B cell (primary cell): ENCODE data around the gene SRGAP1. TPM values are rescaled to one million over a fixed set of nuclear protein-coding genes. Genes with fewer than 3 reads are reported as not detected.

Experiments
- ATAC-seq: fragments of 200-7000 bp; cut with Tn5 transposase; one replicate; pipeline ENCODE4 v1.10.0; 2021; ENCODE audit warnings: low read depth, mild to moderate bottlenecking, moderate number of reproducible peaks, moderate library complexity
- CTCF ChIA-PET: fragments of 350-600 bp; sonication (Branson Sonifier 250); formaldehyde crosslinking; loops from one replicate; lab custom pipeline; 2021; ENCODE audit warnings: antibody characterized with exemption, inconsistent platforms; lab: Charles Lee
- POLR2A ChIA-PET: fragments of 350-600 bp; sonication (Branson Sonifier 250); formaldehyde crosslinking; loops from one replicate; lab custom pipeline; 2021; ENCODE audit warnings: antibody characterized with exemption; lab: Charles Lee
- DNase-seq: peaks from one replicate; pipeline ENCODE4 v3.0.0; 2013
- H2AFZ ChIP-seq: 2 replicates; pipeline ENCODE4 v1.6.1; 2012; ENCODE audit warnings: mild to moderate bottlenecking, low read depth, low read length; ENCODE audit not compliant: insufficient read depth, poor library complexity, severe bottlenecking
- H3K27ac ChIP-seq, 2 donors: 1 replicate in 1 of 2; 2 replicates in 1 of 2; pipeline ENCODE4 v1.5.1; 2012 to 2013; ENCODE audit warnings: low read length in 2 of 2, mild to moderate bottlenecking in 2 of 2, moderate library complexity in 1 of 2
- H3K27me3 ChIP-seq, 4 experiments: fragments of 200-600 bp in 1 of 4; sonication (generic) in 1 of 4; replicated peaks in 1 of 4; 1 replicate in 2 of 4; 2 replicates in 2 of 4; pipeline versions ENCODE4 v1.6.1 to v1.7.0; 2013 to 2016; ENCODE audit warnings: low read length in 3 of 4, mild to moderate bottlenecking in 2 of 4, mixed read lengths in 1 of 4, moderate library complexity in 1 of 4; ENCODE audit not compliant: insufficient read depth in 4 of 4, control insufficient read depth in 3 of 4; ENCODE audit errors: control extremely low read depth in 1 of 4
- H3K36me3 ChIP-seq, 2 experiments: replicated peaks in 1 of 2; 1 replicate in 1 of 2; 2 replicates in 1 of 2; pipeline versions ENCODE4 v1.6.1 to v1.7.1; 2013; ENCODE audit warnings: low read length in 1 of 2; ENCODE audit not compliant: insufficient read depth in 2 of 2, control insufficient read depth in 1 of 2; ENCODE audit errors: control extremely low read depth in 1 of 2, extremely low read depth in 1 of 2
- H3K4me1 ChIP-seq, 2 donors: fragments of 200-600 bp in 1 of 2; sonication (generic) in 1 of 2; 1 replicate in 1 of 2; 2 replicates in 1 of 2; pipeline versions ENCODE4 v1.5.1 to v1.6.1; 2013 to 2017; ENCODE audit warnings: low read length in 2 of 2; ENCODE audit not compliant: control insufficient read depth in 2 of 2, insufficient read depth in 2 of 2
- H3K4me2 ChIP-seq: replicated peaks from 2 replicates; pipeline ENCODE3; 2012; ENCODE audit warnings: mild to moderate bottlenecking, low read depth, low read length; ENCODE audit not compliant: poor library complexity, severe bottlenecking
- H3K4me3 ChIP-seq, 5 experiments: fragments of 200-600 bp in 1 of 5; sonication (generic) in 1 of 5; 1 replicate in 3 of 5; 2 replicates in 2 of 5; pipeline versions ENCODE4 v1.5.1 to v1.7.0; 2011 to 2016; ENCODE audit warnings: low read length in 4 of 5, mild to moderate bottlenecking in 4 of 5, low read depth in 2 of 5, control low read depth in 1 of 5, moderate library complexity in 1 of 5; ENCODE audit not compliant: insufficient read depth in 1 of 5; ENCODE audit errors: control extremely low read depth in 1 of 5, extremely low read depth in 1 of 5
- H3K79me2 ChIP-seq: fragments of 200-600 bp; sonication (generic); one replicate; pipeline ENCODE4 v1.6.0; 2016; ENCODE audit warnings: low read length; ENCODE audit not compliant: control insufficient read depth, insufficient read depth
- H3K9ac ChIP-seq: fragments of 200-600 bp; sonication (generic); 2 replicates; pipeline ENCODE4 v1.6.1; 2017; ENCODE audit warnings: mild to moderate bottlenecking, low read length, moderate library complexity
- H3K9me3 ChIP-seq, 3 donors: one replicate each; pipeline versions ENCODE4 v1.6.1 to v1.7.1; 2013; ENCODE audit warnings: low read length in 2 of 3; ENCODE audit not compliant: control insufficient read depth in 2 of 3, insufficient read depth in 1 of 3; ENCODE audit errors: control extremely low read depth in 1 of 3
- H4K20me1 ChIP-seq: 2 replicates; pipeline ENCODE4 v1.6.0; 2012; ENCODE audit warnings: mild to moderate bottlenecking, low read length; ENCODE audit not compliant: insufficient read depth, control insufficient read depth, poor library complexity, severe bottlenecking
- H3K27ac Mint-ChIP-seq: one replicate; pipeline ENCODE4 v1.8.0; 2021; ENCODE audit warnings: mixed read lengths
- H3K27me3 Mint-ChIP-seq: one replicate; pipeline ENCODE4 v1.8.0; 2021; ENCODE audit warnings: mixed read lengths
- H3K4me1 Mint-ChIP-seq: one replicate; pipeline ENCODE4 v1.8.0; 2021; ENCODE audit warnings: mixed read lengths
- H3K4me3 Mint-ChIP-seq: one replicate; pipeline ENCODE4 v1.8.0; 2021; ENCODE audit warnings: mixed read lengths
- H3K9me3 Mint-ChIP-seq: one replicate; pipeline ENCODE4 v1.8.0; 2022; ENCODE audit warnings: mixed read lengths; ENCODE audit not compliant: insufficient read depth
- CTCF ChIP-seq: fragments of 200-600 bp; IDR thresholded peaks from one replicate; pipeline ENCODE4 v1.8.0; 2022; ENCODE audit warnings: antibody characterized with exemption, mild to moderate bottlenecking
- EZH2 ChIP-seq: IDR thresholded peaks from 2 replicates; pipeline ENCODE4 v1.6.1; 2012; ENCODE audit warnings: borderline replicate concordance, low read depth, mild to moderate bottlenecking, moderate library complexity, low read length; ENCODE audit not compliant: insufficient read depth, poor library complexity, severe bottlenecking
- WGBS: methylation state at CpG from one replicate; pipeline ENCODE4 v1.1.5; 2013; ENCODE audit warnings: missing lambda C conversion rate; ENCODE audit not compliant: insufficient coverage; 5-methylcytosine and 5-hydroxymethylcytosine counted together
- intact Hi-C: fragments of 100-400 bp; cut with micrococcal nuclease; formaldehyde crosslinking; loops from one replicate; pipeline ENCODE4 v1.10.0; 2022
- polyA plus RNA-seq: library from polyadenylated mRNA; depleted of rRNA; stranded (reverse); fragments of >200 nt; gene quantifications from 2 replicates; pipeline ENCODE4 v1.2.3, GENCODE V29; 2012
- total RNA-seq, 2 donors: library from RNA; stranded (reverse); fragments of 120-200 nt in 1 of 2; gene quantifications; 1 replicate in 1 of 2; 2 replicates in 1 of 2; pipeline versions ENCODE4 v1.2.3 to v1.2.4, GENCODE V29; 2013 to 2022

Gene SRGAP1
- total and polyA plus RNA-seq, 2 donors (not counting 1 experiment from before 2014, with no cell fraction given) = under 0.01 to 0.22 TPM

- Histone ChIP-seq H3K9ac (no peak overlapping the region), H3K79me2 (peaks cover 5% of the 10 kb centered on the region), H3K4me3 (no peak overlapping the region), H3K36me3 (peaks cover 4 to 15% of the 10 kb centered on the region in 2 experiments), H3K27ac (no peak overlapping the region), H2AFZ (no peak overlapping the region), H3K4me2 (no peak overlapping the region), H3K27me3 (no peaks in the 10 kb centered on the region), H4K20me1 (no peaks in the 10 kb centered on the region), H3K4me1 (no peaks in the 10 kb centered on the region), H3K9me3 (peaks cover 0 to 3% (median 0%) of the 10 kb centered on the region in 3 donors)
- no peak for DNase-seq
- Mint-ChIP-seq H3K27me3 (no peaks in the 10 kb centered on the region), H3K4me3 (no peak overlapping the region), H3K27ac (no peak overlapping the region), H3K4me1 (no peaks in the 10 kb centered on the region), H3K9me3 (peaks cover 2% of the 10 kb centered on the region)
- POLR2A ChIA-PET = no interaction called here
- TF ChIP-seq EZH2 (no peak), CTCF (no peak)
- CTCF ChIA-PET = interaction anchor here (1.6 kb wide), 1 partner anchor 53 kb away, joined by 3 read pairs; no protein-coding TSS in a partner anchor
- ATAC-seq = no peak
- intact Hi-C loops = no loop called here
- 55% methylated on average over 4 of the region's 7 CpGs for WGBS
Observed at GRCh38 chr12:64203775-64204174, 359.3 kb downstream of the SRGAP1 start.

GRCh38 chr12:64205542-64205941 is 361.0 kb downstream of the SRGAP1 start:
- H4K20me1 ChIP-seq = no peaks in the 10 kb centered on the region
- Mint-ChIP-seq H3K9me3 (peaks cover 2% of the 10 kb centered on the region), H3K4me1 (no peaks in the 10 kb centered on the region), H3K27ac (no peak overlapping the region), H3K27me3 (no peaks in the 10 kb centered on the region), H3K4me3 (no peak overlapping the region)
- TF ChIP-seq EZH2 = no peak
- TF ChIP-seq CTCF = no peak
- WGBS = no CpG with 5 or more reads among the region's 2 CpGs
- H3K4me3 ChIP-seq = no peak overlapping the region
- peaks cover 0 to 3% (median 0%) of the 10 kb centered on the region in 3 donors for H3K9me3 ChIP-seq
- peaks cover 5% of the 10 kb centered on the region for H3K79me2 ChIP-seq
- no peak overlapping the region for H3K27ac ChIP-seq
- H3K27me3 ChIP-seq = no peaks in the 10 kb centered on the region
- no peak for DNase-seq
- POLR2A ChIA-PET = no interaction called here
- no peak overlapping the region for H2AFZ ChIP-seq
- H3K4me2 ChIP-seq = no peak overlapping the region
- ATAC-seq = no peak
- intact Hi-C loops = no loop called here
- peaks cover 4 to 15% of the 10 kb centered on the region in 2 experiments for H3K36me3 ChIP-seq
- no peak overlapping the region for H3K9ac ChIP-seq
- no peaks in the 10 kb centered on the region for H3K4me1 ChIP-seq
- CTCF ChIA-PET = no interaction called here
